ENCODE measurements around the gene KIAA1217.

Gene KIAA1217

DNA sequence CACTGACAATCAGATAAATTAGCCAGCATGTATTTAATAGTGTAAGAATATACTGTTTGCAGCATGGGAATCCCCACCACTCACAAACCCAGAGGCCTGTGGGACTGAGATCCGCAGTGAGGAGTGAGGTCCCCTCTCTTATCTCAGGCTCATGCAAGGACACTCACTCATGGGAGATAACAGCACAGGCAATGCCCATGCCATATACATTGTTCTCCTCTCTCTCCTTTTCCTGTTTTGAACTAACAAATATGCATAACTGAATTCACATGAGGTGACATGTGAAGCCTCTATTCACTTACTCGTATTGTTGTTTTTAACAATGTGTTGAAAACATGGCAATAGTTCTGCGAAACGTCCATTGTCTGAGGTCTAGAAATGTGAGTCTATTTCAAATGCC lies 284.2 kb downstream of the KIAA1217 start:
- DNase-seq = no peak

DNA sequence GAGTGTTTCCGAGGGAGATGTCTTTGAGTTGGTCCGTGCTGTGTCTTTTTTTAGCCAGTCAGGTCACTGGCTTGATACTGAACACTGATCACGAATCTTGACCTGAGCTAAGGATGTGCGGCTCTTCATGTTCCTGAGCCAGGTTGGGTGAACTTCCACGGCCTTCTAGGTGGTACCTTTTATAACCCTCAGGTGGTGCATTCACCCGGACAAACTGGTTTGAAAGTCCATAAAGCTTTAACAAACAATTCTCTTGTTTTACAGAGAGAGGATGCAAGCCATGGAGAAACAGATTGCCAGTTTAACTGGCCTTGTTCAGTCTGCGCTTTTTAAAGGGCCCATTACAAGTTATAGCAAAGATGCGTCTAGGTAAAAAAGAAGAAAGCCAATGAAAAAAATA lies 285.3 kb downstream of the KIAA1217 start:
- DNase-seq = no peak

DNA sequence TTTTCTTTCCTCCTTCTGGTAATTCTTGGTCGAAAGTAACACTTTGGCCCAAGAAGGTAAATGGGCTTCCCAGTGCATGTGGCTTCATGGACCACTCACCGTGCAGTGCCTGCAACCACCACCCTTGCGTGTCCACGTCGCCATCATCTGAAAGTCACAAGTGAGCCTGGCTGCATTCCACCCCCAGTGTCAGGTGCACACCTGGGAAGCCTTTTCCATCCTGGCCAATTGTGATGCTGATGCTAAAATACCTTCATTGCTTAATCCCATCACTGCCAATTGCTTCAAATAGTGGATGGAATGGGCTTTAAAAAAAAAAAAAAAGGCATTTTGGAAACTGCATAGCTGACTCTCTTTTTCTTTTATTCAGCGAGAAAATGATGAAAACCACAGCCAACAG lies 285.8 kb downstream of the KIAA1217 start:
- no peak for DNase-seq

DNA sequence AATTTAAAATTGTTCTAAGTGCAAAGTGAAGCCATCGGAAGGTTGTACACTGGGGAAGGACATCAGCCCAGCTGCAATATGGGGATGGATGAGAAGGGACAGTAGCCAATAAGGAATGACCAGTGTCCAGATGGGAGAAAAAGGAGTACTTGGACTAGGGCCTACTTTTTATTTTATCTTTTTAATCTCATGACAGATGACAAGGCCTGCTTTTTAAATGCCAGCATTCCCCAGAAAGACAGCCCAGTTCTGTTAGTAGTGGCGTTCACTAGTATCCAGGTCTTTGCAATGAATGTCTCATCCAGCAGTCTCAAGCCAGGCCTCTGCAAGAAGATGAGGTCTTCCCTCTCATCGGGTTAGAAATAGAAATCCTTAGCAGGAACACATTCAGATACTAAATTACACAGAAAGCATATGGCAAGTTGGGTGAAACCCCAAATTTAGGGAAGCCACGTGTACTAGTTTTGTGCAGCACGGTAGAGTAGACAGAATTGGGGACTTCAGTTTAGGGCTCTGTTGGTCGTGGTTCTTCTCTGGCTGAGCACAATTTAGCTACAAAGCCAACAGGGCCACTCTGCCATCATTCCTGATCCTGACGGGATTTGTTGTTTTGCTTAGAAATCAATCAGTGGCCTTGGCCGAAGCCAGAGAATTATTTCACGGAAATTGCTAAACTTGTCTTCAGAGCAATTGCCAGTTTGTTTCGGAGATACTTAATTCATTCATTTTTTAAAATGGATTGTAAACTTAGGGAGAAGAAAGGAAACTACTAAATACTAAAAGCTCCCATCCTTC lies 286.9 kb downstream of the KIAA1217 start:
- no peak for DNase-seq

DNA sequence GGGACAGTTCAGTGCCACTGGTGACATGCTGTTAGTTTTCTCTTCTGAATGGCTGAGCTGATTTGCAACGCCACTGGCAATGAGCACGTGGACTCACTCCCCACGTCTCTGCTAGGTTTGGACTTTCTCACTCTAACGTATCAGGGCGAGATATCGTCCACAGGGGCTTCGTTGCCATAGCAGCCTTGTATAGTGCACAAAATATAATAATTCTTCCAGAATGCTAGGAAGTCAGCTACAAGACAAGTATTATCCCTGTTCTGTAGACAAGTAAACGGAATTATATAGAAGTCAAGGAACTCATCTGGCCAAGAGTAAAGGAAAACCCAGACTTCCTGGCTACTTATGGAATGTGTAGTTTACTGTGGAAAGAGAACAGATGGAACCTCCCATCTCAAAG lies 288.0 kb downstream of the KIAA1217 start:
- no peak for DNase-seq

DNA sequence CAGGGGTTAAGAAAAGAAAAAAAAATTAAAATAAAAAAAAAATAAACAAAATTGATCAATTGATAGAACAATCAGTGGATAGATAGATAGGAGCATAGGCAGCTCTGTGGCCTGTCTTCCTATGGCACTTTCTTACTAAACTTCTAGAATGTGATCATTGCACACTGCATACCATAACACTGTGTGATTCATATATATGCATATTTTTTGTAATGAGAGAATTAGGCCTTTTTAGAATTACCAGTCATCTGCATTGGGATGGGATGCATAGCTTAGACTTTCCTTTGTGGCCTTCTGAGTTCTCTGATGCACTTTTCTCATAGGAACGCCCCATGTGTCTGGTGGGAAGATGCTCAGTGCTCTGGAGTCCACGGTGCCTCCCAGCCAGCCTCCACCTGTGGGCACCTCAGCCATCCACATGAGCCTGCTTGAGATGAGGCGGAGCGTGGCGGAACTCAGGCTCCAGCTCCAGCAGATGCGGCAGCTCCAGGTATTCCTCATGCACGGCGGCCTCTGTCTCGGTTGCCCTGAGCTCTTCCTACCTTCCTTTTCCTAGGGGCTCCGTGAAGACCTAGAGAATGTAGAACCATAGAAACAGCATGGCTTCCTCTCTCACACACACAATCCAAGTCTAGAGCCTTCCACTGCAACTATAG lies 292.2 kb downstream of the KIAA1217 start:
- DNase-seq = no peak

DNA sequence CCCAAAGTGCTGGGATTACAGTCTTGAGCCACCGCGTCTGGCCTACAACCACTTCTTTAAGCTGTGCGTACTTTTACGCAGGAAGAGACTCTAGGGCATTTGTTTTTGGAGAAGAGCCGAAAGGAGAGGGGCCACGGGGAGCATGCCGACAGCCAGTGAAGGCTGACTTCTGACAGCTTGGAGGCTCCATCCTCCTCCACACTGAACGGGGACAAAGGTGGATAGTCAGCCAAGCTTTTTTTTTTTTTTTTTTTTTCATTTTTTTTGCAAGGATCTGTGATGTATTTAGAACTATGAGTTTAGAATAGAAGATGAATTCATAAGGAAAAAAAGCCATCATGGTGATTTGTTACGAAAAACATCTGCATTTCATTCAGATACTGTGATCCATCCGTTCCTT lies 293.1 kb downstream of the KIAA1217 start:
- DNase-seq = peak in 1 of 56 donors; percentile 2

DNA sequence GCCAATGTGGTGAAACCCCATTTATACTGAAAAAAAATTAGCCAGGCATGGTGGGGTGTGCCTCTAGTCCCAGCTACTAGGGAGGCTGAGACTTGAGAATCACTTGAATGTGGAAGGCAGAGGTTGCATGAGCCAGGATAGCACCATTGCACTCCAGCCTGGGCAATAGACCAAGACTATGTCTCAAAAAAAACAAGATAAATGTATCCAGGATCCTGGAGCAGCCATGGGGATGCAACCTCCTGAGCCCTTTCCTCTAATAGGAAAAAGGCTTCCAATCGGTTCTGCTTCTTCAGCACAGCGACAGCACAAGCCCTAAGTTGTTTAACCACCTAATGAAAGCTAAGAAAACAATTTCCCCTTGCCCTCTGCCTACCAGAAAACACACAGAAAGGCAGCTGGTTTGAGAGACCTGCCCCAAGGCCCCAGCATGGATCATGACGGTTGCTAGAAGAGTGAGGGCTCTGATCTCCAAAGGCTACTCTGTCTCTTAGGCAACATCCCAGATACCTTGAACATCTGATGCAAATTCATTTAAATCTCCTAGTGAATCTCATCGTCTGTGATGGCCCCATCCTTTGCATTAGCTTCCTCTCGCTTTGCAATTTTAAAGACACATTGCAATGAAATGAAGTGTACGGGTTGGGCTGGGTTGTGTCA lies 294.0 kb downstream of the KIAA1217 start:
- no peak for DNase-seq

DNA sequence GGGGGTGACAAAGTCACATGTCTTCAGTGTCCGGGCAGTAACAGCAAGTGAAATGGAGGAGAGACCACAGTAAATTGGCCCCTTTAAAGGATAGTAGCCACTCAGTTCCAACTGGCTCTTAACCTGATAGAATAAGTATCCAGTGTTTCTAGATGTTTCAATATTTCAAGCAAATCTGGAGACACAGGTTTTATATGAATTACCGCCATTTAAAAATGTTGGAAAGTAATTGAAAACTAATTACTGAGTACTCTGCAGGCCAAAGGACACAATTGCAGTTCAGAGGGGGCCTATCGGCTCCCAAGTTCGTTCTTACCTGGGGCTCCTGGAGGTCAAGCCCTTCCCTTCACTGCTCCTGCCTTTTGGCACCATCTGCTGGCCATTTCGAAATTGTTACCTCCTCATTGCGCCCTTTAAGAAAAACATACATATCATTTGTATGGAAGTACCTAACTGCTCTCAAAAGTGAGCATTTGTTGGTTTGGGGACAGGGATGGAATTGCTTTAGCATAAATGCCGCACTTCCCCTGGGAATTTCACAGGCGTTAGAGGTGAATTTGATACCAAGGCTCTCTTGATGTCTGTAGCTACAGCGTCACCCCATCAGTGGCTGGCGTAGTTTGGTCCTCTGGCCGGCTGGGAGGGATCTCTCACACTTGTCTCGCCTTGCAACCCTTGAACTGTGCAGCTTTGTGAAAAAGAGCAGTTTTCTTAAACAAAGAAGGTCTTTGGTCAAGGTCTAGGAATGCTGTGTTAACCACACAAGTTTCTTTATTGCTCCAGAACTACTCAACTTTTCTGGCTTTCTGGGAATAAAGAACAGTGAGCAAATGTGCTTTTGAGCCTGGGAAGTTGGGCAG lies 294.8 kb downstream of the KIAA1217 start:
- peak in 3 of 56 donors; percentile 4 to 5 (median 5) for DNase-seq

DNA sequence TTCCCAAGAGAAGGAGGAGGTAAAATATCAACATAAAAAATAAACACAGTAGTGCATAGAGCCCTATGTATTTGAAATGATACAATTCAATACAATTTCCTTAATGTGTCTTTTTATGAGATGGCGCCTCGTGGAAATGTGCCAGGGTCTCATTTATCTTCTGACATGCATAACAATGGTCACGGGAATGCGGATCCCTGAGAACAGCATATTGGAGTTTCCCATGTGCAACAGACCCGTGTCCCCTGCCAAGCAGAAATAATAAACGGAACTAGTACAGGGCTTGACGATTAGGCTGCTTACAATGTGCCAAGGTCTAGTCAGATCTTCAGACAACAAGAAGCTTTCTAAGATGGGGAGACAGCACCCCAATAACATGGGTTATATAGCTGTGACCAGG lies 296.8 kb downstream of the KIAA1217 start:
- DNase-seq = no peak

DNA sequence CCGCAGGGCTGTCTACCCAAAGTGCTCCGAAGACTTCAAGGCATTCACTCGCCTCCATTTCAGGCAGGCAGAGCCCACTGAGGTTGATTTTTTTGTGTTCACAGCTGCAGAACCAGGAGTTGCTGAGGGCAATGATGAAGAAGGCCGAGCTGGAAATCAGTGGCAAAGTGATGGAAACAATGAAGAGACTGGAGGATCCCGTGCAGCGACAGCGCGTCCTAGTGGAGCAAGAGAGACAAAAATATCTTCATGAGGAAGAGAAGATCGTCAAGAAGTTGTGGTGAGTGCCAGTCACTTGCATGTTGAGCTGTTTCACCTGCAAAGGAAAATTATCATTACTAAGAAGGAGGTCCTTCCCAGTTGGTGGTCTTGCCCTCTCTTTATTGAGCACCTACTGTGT lies 304.2 kb downstream of the KIAA1217 start:
- peak in 13 of 56 donors; percentile 0 to 26 (median 6) for DNase-seq

DNA sequence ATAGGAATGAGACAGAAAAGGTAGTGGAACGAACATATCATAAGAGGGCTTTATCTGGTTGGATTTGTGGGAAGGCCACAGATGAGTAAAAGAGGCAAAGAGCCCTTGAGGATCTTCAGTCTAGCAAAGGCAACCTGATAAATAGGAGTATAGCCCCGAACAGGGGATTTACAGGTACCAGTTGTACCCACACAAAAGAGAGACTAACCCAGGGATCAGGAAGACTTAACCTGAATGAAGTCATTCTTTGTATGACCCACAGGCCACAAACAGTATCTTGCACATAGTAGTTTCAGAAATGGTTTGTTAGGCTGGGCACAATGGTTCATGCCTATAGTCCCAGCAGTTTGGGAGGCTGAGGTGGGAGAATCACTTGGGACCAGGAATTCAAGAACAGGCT lies 306.5 kb downstream of the KIAA1217 start:
- no peak for DNase-seq

DNA sequence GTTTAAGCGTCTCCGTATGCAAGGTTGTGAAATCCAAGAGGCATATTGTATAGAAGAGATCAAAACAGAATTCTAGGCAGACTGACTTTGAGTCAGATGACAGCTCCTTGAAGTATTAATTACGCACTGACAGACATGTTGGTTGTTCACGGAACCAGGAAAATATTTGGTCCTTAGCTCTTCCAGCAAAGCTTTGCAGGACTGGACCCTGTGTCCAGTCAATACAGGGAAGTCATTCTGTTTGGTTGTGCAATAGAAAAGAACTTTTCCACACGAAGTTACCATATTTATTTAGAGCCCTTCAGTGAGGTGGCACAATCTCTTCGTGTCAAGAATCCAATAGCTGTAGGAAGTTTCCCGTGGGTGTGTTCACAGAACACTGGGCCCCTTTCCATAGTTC lies 309.5 kb downstream of the KIAA1217 start:
- DNase-seq = no peak

DNA sequence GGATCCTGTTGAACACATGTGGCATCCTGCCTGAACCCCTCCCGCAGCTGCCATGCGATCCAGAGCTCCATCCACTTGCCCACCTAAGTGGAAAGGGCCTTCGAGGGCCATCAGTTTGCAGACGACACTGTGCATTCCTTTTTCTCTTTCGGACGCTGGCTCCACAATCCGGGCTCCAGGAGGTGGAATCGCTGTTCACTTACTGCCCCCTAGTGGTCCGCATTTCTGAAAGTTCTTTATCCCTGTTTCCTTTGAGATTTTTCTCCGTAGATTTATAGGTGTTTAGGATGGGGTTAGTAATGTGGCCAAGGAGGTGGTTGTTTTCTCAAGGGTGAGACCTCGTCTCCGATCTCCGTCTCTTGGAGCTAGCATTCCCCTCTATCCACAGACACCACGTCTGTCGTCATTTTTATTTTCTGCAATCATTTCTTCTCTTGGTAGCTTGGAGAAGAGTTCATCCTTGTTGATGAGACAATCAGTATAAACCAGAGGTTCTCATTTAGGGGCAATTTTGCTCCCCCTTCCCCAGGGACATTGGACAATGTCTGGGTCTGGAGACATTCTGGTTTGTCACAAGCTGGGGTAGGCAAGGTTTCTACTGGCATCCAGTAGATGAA lies 310.2 kb downstream of the KIAA1217 start:
- peak in 51 of 56 donors; percentile 2 to 86 (median 41) for DNase-seq

DNA sequence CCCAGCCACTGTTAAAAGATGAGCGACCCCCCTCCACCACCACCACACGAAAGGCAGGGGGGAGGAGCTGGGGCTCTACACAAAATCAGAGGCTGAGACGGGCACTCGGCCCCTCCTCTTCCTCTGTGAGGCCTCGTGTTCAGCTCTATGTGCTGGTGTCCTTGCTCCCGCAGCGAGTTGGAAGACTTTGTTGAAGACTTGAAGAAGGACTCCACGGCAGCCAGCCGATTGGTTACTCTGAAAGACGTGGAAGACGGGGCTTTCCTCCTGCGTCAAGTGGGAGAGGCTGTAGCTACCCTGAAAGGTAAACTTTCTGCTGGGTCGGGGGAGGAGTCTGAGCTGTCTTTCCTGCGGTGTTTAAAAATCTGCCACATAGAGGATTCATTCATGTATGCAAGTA lies 311.0 kb downstream of the KIAA1217 start:
- no peak for DNase-seq

DNA sequence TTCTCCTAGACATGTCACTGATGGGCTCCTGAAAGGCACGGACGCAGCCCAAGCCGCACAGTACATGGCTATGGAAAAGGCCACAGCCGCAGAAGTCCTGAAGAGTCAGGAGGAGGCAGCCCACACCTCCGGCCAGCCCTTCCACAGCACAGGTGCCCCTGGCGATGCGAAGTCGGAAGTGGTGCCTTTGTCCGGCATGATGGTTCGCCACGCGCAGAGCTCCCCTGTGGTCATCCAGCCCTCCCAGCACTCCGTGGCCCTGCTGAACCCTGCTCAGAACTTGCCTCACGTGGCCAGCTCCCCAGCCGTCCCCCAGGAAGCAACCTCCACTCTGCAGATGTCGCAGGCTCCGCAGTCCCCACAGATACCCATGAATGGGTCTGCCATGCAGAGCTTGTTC lies 315.4 kb downstream of the KIAA1217 start:
- DNase-seq = no peak

DNA sequence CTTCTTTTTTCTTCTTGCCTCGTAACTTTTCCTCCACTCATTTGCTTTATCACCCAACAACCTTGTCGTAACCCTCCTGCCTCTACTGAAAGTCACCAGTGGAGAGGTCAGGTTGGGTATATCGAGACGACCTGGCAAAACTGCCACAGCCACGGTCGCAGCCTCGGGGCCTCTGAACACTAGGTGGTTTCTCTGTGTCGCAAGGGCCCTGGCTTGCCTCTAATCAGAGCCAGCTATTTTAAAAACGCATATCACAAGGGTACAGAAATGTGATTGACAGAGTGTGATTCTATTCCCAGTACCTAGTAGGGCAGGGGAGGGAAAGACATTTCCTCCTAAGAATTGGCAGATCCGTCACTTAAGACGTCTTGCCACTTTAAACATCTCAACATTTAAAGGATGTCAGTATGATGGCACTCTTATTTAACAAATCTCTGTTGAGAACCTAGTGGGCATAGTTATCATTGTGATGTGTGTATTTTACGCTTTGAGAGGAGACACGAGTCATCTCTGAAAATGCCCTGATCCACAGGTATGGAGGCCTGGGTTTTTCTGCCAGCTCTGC lies 317.2 kb downstream of the KIAA1217 start:
- DNase-seq = no peak

DNA sequence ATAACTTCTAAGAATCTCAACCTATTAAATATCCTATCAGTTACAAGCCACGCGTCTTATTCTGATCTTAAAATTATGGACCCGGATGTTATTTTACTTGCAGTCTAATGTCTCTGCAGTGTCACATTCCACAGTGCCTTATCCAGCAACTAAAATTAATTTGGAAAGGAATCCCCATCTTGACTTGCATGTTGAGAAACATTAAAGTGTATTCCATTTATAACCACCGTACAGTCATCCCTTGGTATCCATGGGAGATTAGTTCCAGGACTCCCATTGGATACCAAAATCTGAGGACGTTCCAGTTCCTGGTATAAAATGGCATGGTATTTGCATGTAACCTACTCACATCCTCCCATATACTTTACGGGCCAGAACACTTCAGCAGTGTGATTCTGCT lies 320.0 kb downstream of the KIAA1217 start:
- DNase-seq = no peak

DNA sequence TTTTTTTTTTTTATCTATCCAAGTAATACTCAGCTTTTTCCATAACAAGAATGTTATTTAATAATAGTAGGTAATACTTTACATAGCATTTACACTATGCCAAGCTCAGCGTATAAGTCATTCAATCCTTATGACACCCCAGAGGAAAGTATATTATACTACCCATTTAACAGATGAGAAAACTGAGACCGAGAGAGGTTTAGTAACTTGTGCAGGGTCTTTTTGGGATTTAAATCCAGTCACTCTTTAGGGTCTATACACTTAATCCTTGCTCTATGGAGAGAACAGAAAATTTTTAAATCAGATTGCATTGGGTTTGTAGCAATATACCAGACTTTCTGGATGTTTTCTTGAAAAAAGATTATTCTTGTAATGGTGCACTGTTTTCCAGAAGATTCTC lies 322.5 kb downstream of the KIAA1217 start:
- no peak for DNase-seq

DNA sequence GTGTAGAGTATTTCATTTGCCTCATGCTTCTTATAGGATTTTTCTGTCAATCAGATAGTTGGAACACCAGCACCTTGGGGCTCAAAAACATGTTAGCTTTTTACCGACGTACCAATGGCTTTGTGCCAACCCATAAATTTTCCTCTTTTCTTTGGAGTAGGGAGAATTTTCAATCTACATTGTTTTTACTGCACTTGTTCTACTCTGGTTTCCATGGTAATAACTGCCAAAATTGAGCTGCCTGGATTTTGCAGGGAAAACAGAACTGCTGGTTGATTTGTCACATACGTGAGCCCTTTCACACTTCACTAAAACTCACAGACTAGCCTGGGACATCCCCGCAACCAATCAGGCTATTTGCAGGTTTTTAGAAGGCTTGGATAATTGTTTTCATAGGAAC lies 325.0 kb downstream of the KIAA1217 start:
- peak in 6 of 56 donors; percentile 2 to 28 (median 17) for DNase-seq

DNA sequence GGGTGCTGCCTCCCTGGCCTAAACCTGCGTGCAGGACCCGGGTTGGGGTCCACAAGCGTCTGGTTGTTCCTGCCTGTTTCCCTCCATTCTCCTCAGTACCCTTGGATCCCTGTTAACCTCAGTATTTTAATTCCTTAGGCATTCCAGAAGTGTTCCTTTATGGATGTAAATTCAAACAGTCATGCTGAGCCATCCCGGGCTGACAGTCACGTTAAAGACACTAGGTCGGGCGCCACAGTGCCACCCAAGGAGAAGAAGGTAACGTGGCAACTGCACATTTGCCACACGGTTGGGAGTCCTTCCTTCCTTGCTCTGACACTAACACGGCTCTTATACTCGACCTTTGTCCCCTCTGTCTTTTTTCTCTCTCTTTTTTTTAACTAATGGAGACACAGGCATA lies 327.7 kb downstream of the KIAA1217 start:
- peak in 2 of 56 donors; percentile 3 to 10 for DNase-seq

Measured in nucleus accumbens (tissue), 56 donors.